ENCODE measurements around the gene ERGIC3.

Gene ERGIC3

DNA sequence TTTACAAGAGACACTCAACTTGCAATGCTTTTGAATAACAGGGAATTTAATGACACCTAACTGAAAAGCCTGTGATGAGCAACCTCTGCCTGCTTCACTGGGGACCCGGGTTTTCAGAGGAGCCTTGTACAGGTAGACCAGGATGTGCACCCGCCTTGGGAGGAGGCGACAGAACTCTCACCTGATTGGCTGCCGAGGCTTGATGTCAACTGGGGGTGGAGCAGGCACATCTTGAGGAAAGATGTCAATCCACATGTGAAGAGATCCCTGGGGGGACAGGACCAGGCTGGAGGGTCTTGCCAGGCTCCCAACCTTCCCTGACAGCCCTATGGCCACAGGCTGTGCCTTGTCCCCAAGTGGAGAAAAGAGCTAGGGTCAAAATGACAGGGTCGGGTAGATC, 19.8 kb downstream of the ERGIC3 start:
- no peak for DNase-seq (ENCODE audit: low read depth)

GRCh38 chr20:35562541-35563110, 20.7 kb downstream of the ERGIC3 start:
- DNase-seq (ENCODE audit: low read depth) = no peak

DNA sequence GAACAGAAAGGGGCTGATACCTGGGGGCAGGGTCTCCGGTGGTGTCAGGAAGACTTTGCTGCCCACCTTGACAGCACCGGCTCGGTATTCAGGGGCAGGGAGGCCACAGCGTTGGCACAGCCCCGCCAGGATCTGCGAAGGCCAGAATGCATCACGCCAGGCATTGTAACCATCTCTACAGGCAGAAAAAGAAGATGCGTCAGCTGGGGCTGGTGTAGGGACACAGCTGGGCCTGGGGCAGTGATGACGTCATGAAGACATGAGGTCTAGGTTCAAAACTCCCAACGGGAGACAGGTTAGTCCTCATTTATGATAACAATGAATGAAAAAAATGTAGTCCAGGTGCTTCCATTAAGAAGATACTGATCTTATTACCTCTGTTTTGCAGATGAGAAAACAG, 22.0 kb downstream of the ERGIC3 start:
- no peak for DNase-seq (ENCODE audit: low read depth)

DNA sequence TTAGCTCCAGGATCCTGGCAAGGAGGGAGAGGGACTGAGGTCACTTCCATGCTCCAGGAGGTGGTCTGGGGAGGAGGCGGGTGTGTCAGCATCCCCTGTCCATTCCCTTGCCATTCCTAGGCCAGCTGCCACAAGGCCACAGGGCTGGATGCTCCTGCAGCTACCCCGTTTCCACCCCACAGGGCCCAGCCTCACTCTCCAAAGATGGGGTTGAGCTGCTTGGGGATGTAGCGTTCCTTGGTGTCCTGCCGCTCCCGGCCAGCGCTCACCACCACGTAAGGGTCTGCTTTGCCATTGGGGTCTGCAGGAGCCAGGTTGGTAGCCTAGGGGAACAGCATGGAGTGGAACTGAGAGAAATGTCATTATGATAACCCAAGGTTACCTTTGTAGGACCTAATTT, 23.0 kb downstream of the ERGIC3 start:
- DNase-seq (ENCODE audit: low read depth) = no peak

- DNase-seq (ENCODE audit: low read depth) = no peak
These were observed 26.8 kb downstream of the ERGIC3 start for GRCh38 chr20:35568645-35569044.

DNA sequence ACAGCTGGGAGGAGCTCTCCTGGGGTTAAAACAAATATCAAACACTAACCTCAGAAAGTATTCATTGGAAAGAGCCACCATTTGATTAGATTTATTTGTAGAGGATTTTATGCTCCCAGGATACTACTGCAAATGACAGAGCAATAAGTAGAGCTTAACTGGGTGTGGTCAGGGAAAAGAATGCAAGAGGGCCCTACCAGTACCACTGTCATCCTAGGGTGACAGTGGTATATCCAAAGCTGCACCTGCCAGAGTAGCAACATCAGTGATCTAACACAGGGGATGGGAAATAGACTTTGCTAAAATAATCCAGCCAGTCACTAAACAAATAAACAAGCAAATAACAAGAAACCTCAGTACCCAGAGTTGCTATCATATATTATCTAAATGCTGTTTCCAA, 29.7 kb downstream of the ERGIC3 start:
- no peak for DNase-seq (ENCODE audit: low read depth)

DNA sequence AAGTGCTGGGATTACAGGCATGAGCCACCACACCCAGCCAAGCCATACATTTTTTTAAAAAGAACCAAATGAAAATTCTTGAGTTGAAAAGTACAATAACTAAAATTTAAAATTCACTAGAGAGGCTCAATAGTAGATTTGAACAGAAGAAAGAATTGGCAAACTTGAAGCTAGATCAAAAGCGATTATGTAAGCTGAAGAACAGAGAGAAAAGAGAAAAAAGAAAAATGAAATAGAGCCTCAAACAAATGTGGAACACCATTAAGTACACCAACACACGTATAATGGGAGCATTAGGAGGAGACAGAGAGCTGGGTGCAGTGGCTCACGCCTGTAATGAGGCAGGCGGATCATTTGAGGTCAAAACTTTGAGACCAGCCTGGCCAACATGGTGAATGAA, 31.0 kb downstream of the ERGIC3 start:
- no peak for DNase-seq (ENCODE audit: low read depth)

GRCh38 chr20:35575958-35576357, 34.1 kb downstream of the ERGIC3 start:
- DNase-seq (ENCODE audit: low read depth) = no peak

DNA sequence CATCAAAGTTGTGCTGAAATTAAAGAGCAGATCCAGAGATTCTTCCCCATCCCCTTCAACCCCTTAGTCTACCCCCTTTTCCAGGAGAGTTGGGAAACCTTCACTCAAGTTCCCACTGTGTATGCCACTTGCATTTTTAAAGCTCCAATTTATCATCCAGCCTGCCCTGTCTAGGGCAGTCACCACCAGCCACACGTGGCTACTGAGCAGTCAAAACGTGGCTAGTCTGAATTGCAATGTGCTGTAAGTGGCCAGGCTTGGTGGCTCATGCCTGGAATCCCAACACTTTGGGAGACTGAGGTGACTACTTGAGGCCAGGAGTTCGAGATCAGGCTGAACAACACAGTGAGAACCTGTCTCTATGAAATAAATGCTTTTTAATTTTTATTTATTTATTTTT, 34.9 kb downstream of the ERGIC3 start:
- no peak for DNase-seq (ENCODE audit: low read depth)

GRCh38 chr20:35578469-35578868, 36.6 kb downstream of the ERGIC3 start:
- DNase-seq (ENCODE audit: low read depth) = no peak

DNA sequence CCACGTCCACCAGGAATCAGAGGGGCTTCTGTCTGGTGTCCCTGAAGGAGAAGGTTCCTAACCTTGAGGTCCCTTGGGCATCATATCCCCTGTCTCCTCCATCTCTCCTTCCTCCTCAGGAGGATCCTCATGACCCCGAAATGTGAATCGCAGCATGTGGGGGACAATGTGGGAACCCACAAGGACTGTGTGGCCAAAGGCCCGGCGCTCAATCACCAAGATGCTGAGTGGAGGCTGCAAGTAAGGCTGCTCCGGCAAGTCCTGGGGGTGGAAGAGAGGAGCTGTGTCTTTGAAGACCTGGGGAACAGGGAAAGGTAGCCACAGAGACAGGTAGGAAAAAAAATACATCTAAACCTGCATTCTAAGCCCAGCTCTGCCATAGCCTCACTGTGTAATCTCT, 37.3 kb downstream of the ERGIC3 start:
- DNase-seq (ENCODE audit: low read depth) = no peak

DNA sequence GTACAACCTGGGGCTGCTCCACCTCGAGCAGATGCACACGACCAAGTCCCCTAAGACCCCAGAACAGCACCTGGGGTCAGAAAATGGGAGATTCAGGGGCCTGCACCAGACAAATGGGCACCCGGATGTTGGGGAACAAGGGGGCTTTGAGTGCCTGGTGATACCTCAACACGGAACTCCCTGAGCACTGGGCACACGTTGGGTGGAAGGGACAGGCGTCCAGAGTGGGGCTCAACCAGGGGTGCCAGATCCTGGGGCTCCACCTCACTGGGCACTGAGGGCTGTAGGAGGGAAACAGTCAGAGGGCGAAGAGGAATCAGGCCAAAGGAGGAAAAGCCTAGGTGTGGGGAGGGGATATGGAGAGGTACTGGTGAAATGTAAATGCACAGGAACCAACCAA, 40.3 kb downstream of the ERGIC3 start:
- no peak for DNase-seq (ENCODE audit: low read depth)

DNA sequence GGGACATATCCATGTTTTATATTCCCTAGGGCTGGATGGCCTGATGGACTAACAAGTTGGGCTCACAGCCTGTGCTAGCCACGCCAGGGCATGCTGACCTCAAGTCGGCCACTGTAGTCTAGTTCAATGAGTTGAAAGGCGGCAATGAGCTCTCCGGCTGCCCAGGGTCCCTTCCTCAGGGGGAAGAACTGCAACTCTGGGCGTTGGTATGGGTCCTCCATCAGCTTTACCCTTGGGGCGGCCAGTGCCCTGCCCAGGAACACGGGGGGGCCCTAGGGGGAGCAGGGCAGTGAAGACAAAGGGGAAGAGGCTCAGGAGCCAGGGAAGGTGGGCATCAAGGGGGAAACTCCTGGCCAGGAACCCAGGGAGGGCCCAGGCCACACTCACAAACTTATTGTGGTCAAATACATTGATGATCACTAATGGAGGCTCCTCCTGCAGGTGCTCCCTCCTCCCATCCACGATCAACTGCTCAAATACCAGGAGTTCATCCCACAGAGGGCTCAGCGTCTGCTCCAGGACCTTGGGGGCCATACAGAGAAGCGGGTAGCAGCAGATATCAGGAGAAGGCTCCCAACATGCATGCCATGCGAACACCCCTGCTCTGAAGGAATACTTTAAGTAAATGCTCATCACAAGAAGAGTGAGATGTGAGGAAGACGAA, 41.0 kb downstream of the ERGIC3 start:
- DNase-seq (ENCODE audit: low read depth) = no peak

- no peak for DNase-seq (ENCODE audit: low read depth)
These were observed 42.0 kb downstream of the ERGIC3 start for GRCh38 chr20:35583636-35584560.

DNA sequence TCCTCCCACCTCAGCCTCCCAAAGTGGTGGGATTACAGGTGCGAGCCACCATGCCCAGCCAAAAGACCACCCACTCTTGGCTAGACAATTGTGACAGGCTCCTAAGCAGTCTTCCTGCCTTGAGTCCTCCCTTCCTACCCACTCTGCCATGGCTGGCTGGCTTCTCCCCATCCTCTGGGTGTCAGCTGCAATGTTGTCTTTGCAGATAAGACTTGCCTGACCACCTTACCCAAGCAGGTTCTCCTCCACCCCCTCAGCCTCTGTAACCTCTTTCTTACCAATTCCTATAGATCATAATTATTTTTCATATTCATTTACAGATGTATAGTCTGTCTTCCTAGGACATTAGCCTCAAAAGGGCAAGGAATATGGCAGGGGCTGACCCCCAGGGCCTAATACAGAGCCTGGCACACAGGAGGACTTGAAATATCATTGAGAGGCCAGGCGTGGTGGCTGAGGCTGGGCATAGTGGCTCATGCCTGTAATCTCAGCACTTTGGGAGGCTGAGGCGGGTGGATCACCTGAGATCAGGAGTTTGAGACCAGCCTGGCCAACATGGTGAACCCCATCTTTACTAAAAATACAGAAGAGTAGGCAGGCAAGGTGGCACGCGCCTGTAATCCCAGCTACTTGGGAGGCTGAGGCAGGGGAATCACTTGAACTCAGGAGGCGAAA, 45.0 kb downstream of the ERGIC3 start:
- no peak for DNase-seq (ENCODE audit: low read depth)

DNA sequence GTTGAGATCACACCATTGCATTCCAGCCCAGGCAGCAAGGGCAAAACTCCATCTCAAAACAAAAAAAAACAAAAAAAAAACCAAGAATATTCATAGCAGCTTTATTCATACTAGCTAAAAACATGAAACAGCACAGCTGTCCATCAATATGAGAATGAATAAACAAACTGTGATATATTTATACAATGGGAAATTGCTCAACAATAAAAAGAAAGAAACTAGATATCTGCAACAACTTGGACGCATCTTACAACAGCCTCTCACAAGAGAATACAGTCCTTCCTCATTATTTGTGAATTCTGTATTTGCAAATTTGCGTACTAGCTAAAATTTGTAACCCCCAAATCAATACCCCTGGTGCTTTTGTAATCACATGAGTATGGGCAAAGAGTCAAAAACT, 45.6 kb downstream of the ERGIC3 start:
- DNase-seq (ENCODE audit: low read depth) = no peak

- DNase-seq (ENCODE audit: low read depth) = no peak
These were observed 46.5 kb downstream of the ERGIC3 start for GRCh38 chr20:35588397-35588796.

GRCh38 chr20:35592339-35592974, 50.6 kb downstream of the ERGIC3 start:
- DNase-seq (ENCODE audit: low read depth) = no peak

GRCh38 chr20:35595456-35595855, 53.6 kb downstream of the ERGIC3 start:
- DNase-seq (ENCODE audit: low read depth) = no peak

- DNase-seq (ENCODE audit: low read depth) = no peak
These were observed 54.0 kb downstream of the ERGIC3 start for GRCh38 chr20:35595901-35596300.

DNA sequence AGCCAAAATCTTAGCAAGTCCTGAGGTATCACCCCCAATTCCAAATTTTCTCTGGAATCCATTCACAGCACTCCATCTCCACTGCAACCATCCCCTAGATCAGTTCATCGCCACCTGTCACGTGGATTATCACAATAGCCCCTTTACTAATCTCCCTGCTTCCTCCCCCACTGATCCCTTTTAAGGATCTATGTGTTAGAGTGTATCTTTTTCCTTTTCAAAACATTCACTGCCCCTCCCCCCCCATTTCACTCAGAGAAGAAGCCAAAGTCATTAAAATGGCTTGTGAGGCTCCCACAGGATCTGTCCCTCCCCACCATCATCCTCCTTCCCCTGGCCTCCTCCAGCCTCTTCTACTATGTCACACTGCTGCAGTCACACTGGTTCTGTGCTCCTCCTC, 55.3 kb downstream of the ERGIC3 start:
- DNase-seq (ENCODE audit: low read depth) = no peak

- no peak for DNase-seq (ENCODE audit: low read depth)
These were observed 56.6 kb downstream of the ERGIC3 start for GRCh38 chr20:35598476-35598875.

All from stimulated activated CD8-positive, alpha-beta memory T cell treated with anti-CD3 and anti-CD28 coated beads, Interleukin-15, amount 100 ng/mL, for 1 hour (primary cell).